ENCODE results near the gene FAM216B. TPM values are rescaled to one million over a fixed set of nuclear protein-coding genes. Genes with fewer than 3 reads are reported as not detected.
"Not testable (repeated sequence)": the region's sequence is repeated elsewhere in the genome, so short reads cannot be mapped to it uniquely, and the experiment has no call there.

Gene FAM216B
- polyA plus RNA-seq, 4 donors: 0.09 to 0.27 (median 0.12) TPM; not detected in 1

DNA sequence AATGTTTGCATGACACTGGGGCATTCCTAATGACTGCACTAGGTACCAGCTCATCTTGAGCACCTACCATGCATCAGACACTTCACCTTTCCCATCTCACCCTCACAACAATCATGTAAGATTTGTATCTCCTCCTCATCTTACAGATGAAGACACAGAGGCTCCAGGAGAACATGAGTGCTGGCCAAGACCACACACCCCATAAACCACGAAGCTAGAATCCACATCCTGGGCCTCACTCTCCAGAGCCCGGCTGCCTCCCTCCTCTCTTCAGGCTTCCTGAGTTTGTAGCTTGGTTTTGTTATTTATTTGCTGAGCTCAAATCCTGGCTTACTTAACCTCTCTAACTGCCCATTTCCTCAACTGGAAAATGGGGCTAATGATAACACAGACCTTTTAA lies 25.9 kb downstream of the FAM216B start:
- Histone ChIP-seq H3K27ac (ENCODE audit: low read depth in 1 of 3, low read length in 2 of 3) (no peak overlapping the region), H3K4me1 (ENCODE audit: control insufficient read depth in 3 of 3, insufficient read depth in 2 of 3, low read depth in 1 of 3, low read length in 2 of 3) (no peaks in the 10 kb centered on the region), H3K36me3 (ENCODE audit: control insufficient read depth in 3 of 3, insufficient read depth in 2 of 3, low read depth in 1 of 3, low read length in 3 of 3) (no peaks in the 10 kb centered on the region), H3K9me3 (ENCODE audit: control insufficient read depth in 2 of 2, insufficient read depth in 1 of 2, low read depth in 1 of 2, low read length in 1 of 2) (no peaks in the 10 kb centered on the region), H3K4me3 (ENCODE audit: low read depth in 1 of 3, low read length in 3 of 3) (no peak overlapping the region), H3K27me3 (ENCODE audit: control insufficient read depth in 3 of 3, insufficient read depth in 3 of 3, low read length in 3 of 3) (no peaks in the 10 kb centered on the region)
- 43 to 74% (median 46%) methylated on average over 2 of the region's 2 CpGs for WGBS, 3 donors
- no peak for FAIRE-seq
- no peak for DNase-seq

DNA sequence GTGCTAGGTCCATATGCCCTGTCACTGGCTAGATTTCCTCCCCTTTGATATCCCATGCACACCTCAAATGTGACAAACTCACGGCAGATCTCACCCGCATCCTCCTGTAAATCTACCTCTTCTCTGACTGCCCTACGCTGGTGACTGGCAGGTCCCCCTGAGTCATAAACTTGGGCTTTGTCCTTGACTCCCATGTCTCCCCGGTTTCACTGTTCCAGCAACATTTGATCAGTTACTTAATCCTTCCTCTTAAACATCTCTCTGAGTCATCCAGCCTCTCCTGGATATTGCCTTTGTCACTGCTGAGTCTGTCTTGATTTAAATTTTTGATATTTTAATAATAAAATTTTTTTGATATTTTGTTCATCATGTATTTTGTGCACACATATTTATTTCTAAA lies 26.5 kb downstream of the FAM216B start:
- Histone ChIP-seq H3K4me1 (ENCODE audit: control insufficient read depth in 3 of 3, insufficient read depth in 2 of 3, low read depth in 1 of 3, low read length in 2 of 3) (no peaks in the 10 kb centered on the region), H3K4me3 (ENCODE audit: low read depth in 1 of 3, low read length in 3 of 3) (no peak overlapping the region), H3K9me3 (ENCODE audit: control insufficient read depth in 2 of 2, insufficient read depth in 1 of 2, low read depth in 1 of 2, low read length in 1 of 2) (no peaks in the 10 kb centered on the region), H3K36me3 (ENCODE audit: control insufficient read depth in 3 of 3, insufficient read depth in 2 of 3, low read depth in 1 of 3, low read length in 3 of 3) (no peaks in the 10 kb centered on the region), H3K27me3 (ENCODE audit: control insufficient read depth in 3 of 3, insufficient read depth in 3 of 3, low read length in 3 of 3) (no peaks in the 10 kb centered on the region), H3K27ac (ENCODE audit: low read depth in 1 of 3, low read length in 2 of 3) (no peak overlapping the region)
- WGBS, 3 donors: 53 to 74% (median 64%) methylated on average over 4 of the region's 4 CpGs
- no peak for DNase-seq
- FAIRE-seq: no peak

DNA sequence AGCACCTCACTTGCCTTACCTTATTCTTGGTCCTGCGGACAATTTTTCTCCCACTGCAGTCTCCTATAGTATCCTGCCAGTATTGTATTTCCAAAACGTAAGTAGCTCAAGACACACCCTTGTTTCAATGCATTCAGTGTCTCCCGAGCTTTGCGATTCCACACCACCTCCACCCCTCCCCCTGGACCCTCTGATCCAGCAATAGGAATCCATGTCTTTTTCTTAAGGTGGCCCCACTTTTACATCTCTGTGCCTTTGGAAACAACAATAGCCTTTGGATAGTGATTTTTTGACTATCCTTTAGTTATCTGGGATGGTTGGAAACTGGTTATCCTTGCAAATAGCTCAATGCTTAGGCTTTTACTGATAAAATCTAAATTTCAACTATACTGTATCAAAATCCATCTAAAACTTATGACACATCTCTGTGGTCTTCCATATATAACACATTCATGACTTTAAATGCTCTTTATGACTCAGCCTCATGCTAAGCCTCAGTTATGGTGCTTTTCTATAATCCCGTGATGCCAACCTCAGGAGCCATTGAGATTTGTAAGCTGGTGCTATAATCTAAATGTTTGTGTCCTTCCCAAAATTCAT lies 27.1 kb downstream of the FAM216B start:
- no peak overlapping the region for H3K27ac ChIP-seq (ENCODE audit: low read depth in 1 of 3, low read length in 2 of 3)
- FAIRE-seq (no peak), DNase-seq (no peak)
- WGBS, 3 donors: 81 to 87% (median 85%) methylated on average over 5 of the region's 5 CpGs
- no peaks in the 10 kb centered on the region for H3K27me3 ChIP-seq (ENCODE audit: control insufficient read depth in 3 of 3, insufficient read depth in 3 of 3, low read length in 3 of 3)
- no peak overlapping the region for H3K4me3 ChIP-seq (ENCODE audit: low read depth in 1 of 3, low read length in 3 of 3)
- H3K9me3 ChIP-seq (ENCODE audit: control insufficient read depth in 2 of 2, insufficient read depth in 1 of 2, low read depth in 1 of 2, low read length in 1 of 2): no peaks in the 10 kb centered on the region
- no peaks in the 10 kb centered on the region for H3K4me1 ChIP-seq (ENCODE audit: control insufficient read depth in 3 of 3, insufficient read depth in 2 of 3, low read depth in 1 of 3, low read length in 2 of 3)
- H3K36me3 ChIP-seq (ENCODE audit: control insufficient read depth in 3 of 3, insufficient read depth in 2 of 3, low read depth in 1 of 3, low read length in 3 of 3): no peaks in the 10 kb centered on the region

DNA sequence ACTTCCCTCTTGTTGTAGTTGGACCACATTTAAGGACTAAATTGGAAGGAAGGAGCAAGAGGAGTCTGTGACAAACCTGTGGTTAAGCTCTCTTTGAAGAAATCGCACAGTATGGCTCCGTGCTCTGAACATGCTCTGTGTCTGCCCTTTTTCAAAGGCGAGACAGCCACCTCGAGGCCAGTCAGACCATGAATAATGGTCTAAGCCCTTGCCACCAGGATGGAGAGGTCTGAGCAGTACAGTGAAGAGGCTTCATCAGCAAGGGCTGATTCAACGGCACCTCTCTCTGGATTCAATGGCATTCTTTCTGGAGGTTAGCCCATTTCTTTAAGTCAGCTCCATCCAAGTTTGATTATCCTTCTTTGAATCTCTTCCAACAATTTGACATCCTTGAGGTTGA lies 30.9 kb downstream of the FAM216B start:
- H3K27ac ChIP-seq (ENCODE audit: low read depth in 1 of 3, low read length in 2 of 3): no peak overlapping the region
- H3K4me1 ChIP-seq (ENCODE audit: control insufficient read depth in 3 of 3, insufficient read depth in 2 of 3, low read depth in 1 of 3, low read length in 2 of 3): no peaks in the 10 kb centered on the region
- no peaks in the 10 kb centered on the region for H3K9me3 ChIP-seq (ENCODE audit: control insufficient read depth in 2 of 2, insufficient read depth in 1 of 2, low read depth in 1 of 2, low read length in 1 of 2)
- no peaks in the 10 kb centered on the region for H3K36me3 ChIP-seq (ENCODE audit: control insufficient read depth in 3 of 3, insufficient read depth in 2 of 3, low read depth in 1 of 3, low read length in 3 of 3)
- FAIRE-seq (no peak), DNase-seq (no peak)
- 79 to 83% (median 82%) methylated on average over 5 of the region's 5 CpGs for WGBS, 3 donors
- H3K4me3 ChIP-seq (ENCODE audit: low read depth in 1 of 3, low read length in 3 of 3): no peak overlapping the region
- H3K27me3 ChIP-seq (ENCODE audit: control insufficient read depth in 3 of 3, insufficient read depth in 3 of 3, low read length in 3 of 3): no peaks in the 10 kb centered on the region

DNA sequence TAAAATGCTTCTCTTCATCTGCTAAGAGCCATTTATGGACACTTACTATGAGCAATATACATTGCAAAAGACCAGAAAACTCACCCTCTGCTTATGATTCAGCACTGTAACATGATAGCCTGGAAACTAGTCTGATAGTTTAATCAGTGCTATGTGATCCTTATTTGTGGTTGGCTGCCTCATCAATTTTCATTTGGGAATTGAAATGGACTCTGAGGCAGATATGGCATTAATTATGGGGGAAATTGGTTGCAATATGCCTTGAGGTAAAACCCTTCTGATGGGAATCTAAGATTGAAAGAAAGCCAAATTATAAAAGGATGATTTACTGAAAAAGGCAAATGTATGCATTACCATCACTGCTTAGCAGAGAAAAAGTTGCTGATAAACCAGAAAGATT lies 33.5 kb downstream of the FAM216B start:
- DNase-seq: no peak
- Histone ChIP-seq H3K4me1 (ENCODE audit: control insufficient read depth in 3 of 3, insufficient read depth in 2 of 3, low read depth in 1 of 3, low read length in 2 of 3) (no peaks in the 10 kb centered on the region), H3K36me3 (ENCODE audit: control insufficient read depth in 3 of 3, insufficient read depth in 2 of 3, low read depth in 1 of 3, low read length in 3 of 3) (no peaks in the 10 kb centered on the region), H3K4me3 (ENCODE audit: low read depth in 1 of 3, low read length in 3 of 3) (no peak overlapping the region), H3K9me3 (ENCODE audit: control insufficient read depth in 2 of 2, insufficient read depth in 1 of 2, low read depth in 1 of 2, low read length in 1 of 2) (peaks cover 0 to 7% of the 10 kb centered on the region in 2 donors), H3K27me3 (ENCODE audit: control insufficient read depth in 3 of 3, insufficient read depth in 3 of 3, low read length in 3 of 3) (no peaks in the 10 kb centered on the region), H3K27ac (ENCODE audit: low read depth in 1 of 3, low read length in 2 of 3) (no peak overlapping the region)
- FAIRE-seq: no peak

DNA sequence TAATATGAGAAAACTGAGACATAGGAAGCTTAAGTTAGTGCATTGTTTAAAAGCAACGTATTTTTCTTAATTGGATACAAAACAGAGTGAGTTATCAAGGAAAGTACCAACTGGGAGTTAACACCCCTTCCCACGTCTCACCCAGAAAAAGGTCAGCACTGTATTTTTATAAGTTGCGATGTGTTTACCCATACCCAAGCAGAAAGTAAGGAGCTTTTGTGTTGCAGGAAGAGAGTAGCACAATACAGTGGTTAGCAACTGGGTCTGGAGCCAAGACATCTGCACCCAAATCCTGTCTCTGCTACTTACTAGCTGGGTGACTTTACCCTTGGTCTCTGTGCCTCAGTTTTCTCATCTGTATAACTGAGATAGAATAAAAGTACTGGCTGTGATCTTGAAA lies 34.3 kb downstream of the FAM216B start:
- DNase-seq (no peak), FAIRE-seq (no peak)
- Histone ChIP-seq H3K4me3 (ENCODE audit: low read depth in 1 of 3, low read length in 3 of 3) (no peak overlapping the region), H3K9me3 (ENCODE audit: control insufficient read depth in 2 of 2, insufficient read depth in 1 of 2, low read depth in 1 of 2, low read length in 1 of 2) (peaks cover 0 to 7% of the 10 kb centered on the region in 2 donors), H3K4me1 (ENCODE audit: control insufficient read depth in 3 of 3, insufficient read depth in 2 of 3, low read depth in 1 of 3, low read length in 2 of 3) (no peaks in the 10 kb centered on the region), H3K27ac (ENCODE audit: low read depth in 1 of 3, low read length in 2 of 3) (no peak overlapping the region), H3K36me3 (ENCODE audit: control insufficient read depth in 3 of 3, insufficient read depth in 2 of 3, low read depth in 1 of 3, low read length in 3 of 3) (no peaks in the 10 kb centered on the region), H3K27me3 (ENCODE audit: control insufficient read depth in 3 of 3, insufficient read depth in 3 of 3, low read length in 3 of 3) (no peaks in the 10 kb centered on the region)
- 61 to 69% (median 64%) methylated on average over 3 of the region's 3 CpGs for WGBS, 3 donors

DNA sequence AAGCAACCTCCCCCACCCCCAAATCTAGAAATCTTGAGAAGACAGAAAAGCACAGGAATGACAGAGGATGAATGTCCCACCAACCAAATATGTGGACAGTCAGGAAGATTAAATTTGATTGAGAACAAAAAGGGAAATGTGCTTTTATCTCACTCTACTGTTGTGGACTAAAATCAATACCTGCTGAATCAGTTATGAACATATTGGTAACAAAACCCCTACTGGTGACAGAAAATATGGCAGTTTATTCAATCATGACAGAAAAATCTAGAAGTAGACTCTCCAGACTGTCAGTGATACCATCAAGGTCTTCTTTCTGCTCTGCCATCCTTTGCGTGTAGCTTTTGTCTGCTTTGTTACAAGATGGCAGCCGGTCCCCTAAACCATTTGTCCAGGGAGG lies 35.2 kb downstream of the FAM216B start:
- WGBS, 3 donors: 96 to 100% (median 98%) methylated on average over 2 of the region's 2 CpGs
- H3K27ac ChIP-seq (ENCODE audit: low read depth in 1 of 3, low read length in 2 of 3): no peak overlapping the region
- no peaks in the 10 kb centered on the region for H3K4me1 ChIP-seq (ENCODE audit: control insufficient read depth in 3 of 3, insufficient read depth in 2 of 3, low read depth in 1 of 3, low read length in 2 of 3)
- DNase-seq (no peak), FAIRE-seq (no peak)
- no peaks in the 10 kb centered on the region for H3K36me3 ChIP-seq (ENCODE audit: control insufficient read depth in 3 of 3, insufficient read depth in 2 of 3, low read depth in 1 of 3, low read length in 3 of 3)
- peaks cover 0 to 7% of the 10 kb centered on the region in 2 donors for H3K9me3 ChIP-seq (ENCODE audit: control insufficient read depth in 2 of 2, insufficient read depth in 1 of 2, low read depth in 1 of 2, low read length in 1 of 2)
- H3K27me3 ChIP-seq (ENCODE audit: control insufficient read depth in 3 of 3, insufficient read depth in 3 of 3, low read length in 3 of 3): no peaks in the 10 kb centered on the region
- H3K4me3 ChIP-seq (ENCODE audit: low read depth in 1 of 3, low read length in 3 of 3): no peak overlapping the region

DNA sequence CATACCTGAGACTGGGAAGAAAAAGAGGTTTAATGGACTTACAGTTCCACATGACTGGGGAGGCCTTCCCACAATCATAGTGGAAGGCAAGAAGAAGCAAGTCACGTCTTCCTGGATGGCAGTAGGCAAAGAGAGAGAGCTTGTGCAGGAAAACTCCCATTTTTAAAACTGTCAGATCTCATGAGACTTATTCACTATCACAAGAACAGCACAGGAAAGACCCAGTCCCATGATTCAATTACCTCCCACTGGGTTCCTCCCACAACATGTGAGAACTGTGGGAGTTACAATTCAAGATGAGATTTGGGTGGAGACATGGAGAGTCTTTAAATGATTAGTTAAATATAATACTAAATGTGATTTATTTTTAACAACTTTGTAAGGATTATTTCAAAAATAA lies 38.3 kb downstream of the FAM216B start:
- FAIRE-seq; H3K27ac ChIP-seq (ENCODE audit: low read depth in 1 of 3, low read length in 2 of 3); H3K36me3 ChIP-seq (ENCODE audit: control insufficient read depth in 3 of 3, insufficient read depth in 2 of 3, low read depth in 1 of 3, low read length in 3 of 3); H3K4me3 ChIP-seq (ENCODE audit: low read depth in 1 of 3, low read length in 3 of 3); H3K9me3 ChIP-seq (ENCODE audit: control insufficient read depth in 2 of 2, insufficient read depth in 1 of 2, low read depth in 1 of 2, low read length in 1 of 2); DNase-seq; H3K27me3 ChIP-seq (ENCODE audit: control insufficient read depth in 3 of 3, insufficient read depth in 3 of 3, low read length in 3 of 3); H3K4me1 ChIP-seq (ENCODE audit: control insufficient read depth in 3 of 3, insufficient read depth in 2 of 3, low read depth in 1 of 3, low read length in 2 of 3): not testable (repeated sequence)
- 52 to 75% (median 59%) methylated on average over 1 of the region's 1 CpG for WGBS, 3 donors

DNA sequence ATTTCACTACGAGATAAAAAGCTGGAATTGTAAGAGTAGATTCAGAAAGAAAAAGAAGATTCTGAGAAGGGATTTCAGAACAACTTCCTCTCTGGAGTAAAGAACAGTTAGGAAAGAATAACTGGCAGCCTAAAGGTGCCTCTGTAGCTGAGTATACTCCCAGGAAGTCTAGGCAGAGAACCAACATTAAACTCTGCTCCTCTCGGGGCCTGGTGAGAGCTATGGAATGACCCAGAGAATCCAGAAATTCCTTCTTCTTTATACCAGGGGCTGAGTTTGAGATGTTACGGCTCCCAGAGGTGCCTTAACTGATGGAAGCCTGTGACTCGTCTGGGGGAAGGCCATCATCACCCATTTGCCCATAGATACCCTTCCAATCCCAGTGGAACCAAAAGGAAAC lies 39.1 kb downstream of the FAM216B start:
- Histone ChIP-seq H3K36me3 (ENCODE audit: control insufficient read depth in 3 of 3, insufficient read depth in 2 of 3, low read depth in 1 of 3, low read length in 3 of 3) (no peaks in the 10 kb centered on the region), H3K27me3 (ENCODE audit: control insufficient read depth in 3 of 3, insufficient read depth in 3 of 3, low read length in 3 of 3) (no peaks in the 10 kb centered on the region), H3K4me1 (ENCODE audit: control insufficient read depth in 3 of 3, insufficient read depth in 2 of 3, low read depth in 1 of 3, low read length in 2 of 3) (no peaks in the 10 kb centered on the region), H3K4me3 (ENCODE audit: low read depth in 1 of 3, low read length in 3 of 3) (no peak overlapping the region), H3K27ac (ENCODE audit: low read depth in 1 of 3, low read length in 2 of 3) (no peak overlapping the region), H3K9me3 (ENCODE audit: control insufficient read depth in 2 of 2, insufficient read depth in 1 of 2, low read depth in 1 of 2, low read length in 1 of 2) (peaks cover 0 to 7% of the 10 kb centered on the region in 2 donors)
- DNase-seq (no peak), FAIRE-seq (no peak)
- WGBS, 3 donors: 52 to 67% (median 59%) methylated on average over 4 of the region's 4 CpGs

Data from small intestine (tissue), 7 donors.